NCI-H128 (cell line): ENCODE results near the gene MC5R.

Source experiments
- DNase-seq: peaks from one replicate; lab custom pipeline; 2025; ENCODE audit not compliant: unreplicated experiment; lab: John Stamatoyannopoulos, UW

MC5R gene

DNA sequence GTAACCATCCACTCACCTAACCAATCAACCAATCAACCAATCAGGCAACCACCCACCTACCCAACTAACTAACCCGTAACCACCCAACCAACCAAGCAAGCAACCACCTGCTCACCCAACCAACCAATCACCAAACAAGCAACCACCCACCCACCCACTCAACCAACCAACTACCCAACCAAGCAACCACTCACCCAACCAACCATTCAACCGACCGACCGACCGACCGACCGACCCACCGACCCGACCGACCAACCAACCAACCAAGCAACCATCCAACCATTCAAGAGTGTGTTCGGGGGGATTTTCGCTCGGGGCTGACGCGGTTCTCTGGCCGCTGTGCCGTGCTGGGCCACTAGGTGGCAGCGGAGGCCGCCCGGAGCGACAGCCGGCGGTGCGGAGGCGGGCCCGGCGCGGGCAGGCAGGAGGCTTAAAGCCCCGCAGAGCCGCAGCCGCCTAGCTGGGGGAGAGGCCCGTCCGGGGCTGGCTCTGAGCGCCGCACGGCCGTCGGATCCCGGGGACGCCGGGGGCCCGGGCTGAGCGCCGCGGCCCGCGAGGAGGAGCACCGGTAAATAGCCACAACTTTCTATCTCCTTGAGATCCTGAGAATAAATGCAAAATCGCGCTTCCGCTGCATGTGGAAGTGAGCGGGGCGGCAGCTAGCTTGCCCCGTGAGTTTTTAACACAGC, at the start of gene MC5R:
Gene MC5R (plus strand): TSS at position 443 of the 689 bp plus-strand sequence. CDS start 1,617 bp downstream, outside the sequence.
- DNase-seq, result no peak

- no peak for DNase-seq
Observed at GRCh38 chr18:13775058-13775457, 48.9 kb upstream of the MC5R start.

DNA sequence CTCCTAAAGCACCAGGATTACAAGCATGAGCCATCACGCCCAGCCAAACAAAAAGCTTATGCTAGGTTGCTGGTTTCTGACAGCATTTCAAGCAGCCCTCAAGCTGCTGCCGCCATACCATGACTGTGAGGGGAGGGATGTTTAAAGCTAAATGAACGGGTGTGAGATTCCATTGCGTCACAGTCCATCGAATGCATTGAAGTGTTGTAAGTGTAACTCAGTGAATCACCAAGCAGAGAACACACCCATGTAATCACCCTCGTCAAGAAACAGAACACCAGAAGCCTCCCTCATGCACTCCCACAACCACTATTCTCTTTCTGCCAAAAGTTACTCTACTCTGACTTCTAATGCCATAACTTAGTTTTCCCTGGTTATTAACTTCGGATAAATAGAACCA, 32.8 kb upstream of the MC5R start:
- DNase-seq, result no peak

DNA sequence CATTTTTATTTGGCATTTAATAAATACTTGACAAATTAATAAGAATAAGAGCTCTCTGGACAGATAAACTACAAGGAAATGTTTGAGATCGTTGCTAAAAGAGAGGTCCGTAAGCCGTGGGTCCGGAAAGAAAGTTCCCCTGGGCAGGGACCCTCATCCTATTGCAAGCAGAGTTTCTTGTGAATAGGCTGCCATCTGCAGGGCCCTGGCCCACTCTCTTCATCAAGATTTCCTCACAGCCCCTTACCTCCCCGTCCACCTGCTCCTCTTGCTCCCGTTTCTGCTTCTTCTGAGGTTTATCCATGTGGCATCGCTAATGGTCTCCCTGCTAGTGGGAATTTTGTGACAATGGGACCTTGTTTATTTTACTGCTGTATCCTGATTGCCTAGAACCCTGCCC, 30.1 kb upstream of the MC5R start:
- DNase-seq, result no peak

DNA sequence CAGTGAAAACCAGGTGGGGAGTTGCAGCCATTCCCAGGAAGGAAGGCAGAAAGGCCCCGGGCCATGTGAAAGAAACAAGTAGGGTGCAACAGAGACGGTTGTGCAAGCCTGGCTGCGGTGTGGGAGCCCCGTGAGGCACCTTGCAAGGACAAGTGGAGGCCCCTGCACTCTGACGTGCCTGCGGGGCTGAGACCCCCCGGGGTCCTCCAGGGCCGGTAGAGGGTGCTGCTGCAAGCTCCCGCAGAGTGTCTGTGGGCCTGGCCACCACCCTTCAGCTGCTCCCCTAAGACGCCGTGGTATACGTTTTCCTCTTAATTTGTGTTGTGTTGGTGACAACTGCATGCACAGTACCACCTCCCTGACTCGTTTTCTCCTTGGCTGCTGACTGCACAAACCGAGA, 27.4 kb upstream of the MC5R start:
- DNase-seq, result no peak

DNA sequence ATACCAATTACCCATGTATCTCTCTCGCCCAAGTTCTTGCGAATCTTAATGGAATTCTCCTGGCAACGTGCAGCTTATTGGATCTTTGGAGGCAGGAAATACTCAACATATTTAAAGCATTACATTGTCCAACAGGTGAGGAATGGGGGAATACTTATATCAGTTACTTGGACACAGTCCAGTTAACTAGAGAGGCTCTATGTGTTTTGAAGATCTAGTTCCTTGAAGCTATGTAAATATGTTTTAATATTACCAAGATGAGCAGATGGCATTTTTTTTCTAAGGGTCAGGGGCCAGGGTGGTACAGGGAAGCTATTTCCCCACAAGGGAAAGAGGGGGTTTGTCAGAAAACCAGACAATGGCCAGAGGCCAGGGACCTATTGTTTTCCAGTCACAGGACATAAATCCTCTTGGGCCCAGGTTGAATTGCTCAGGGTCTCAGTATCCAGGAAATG, 26.8 kb upstream of the MC5R start:
- no peak for DNase-seq

DNA sequence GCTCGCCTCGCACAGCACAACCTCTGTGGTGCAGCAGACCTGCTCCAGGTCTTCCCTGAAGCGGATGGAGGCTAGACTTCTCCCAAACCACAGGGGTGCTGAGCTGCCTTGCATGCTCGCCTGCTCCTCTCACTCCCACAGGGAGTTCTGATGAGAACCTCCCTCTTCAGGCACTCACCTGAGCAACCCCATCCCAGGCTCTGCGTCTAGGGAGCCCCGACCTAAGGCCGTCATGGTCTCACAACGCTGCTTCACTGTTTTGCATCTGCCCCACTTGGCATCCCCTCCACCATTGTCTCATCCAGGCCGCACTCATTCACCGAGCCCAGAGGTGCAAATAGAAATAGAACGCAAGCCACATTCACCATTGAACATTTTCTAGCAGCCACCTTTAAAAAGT, 24.6 kb upstream of the MC5R start:
- DNase-seq, result no peak

DNA sequence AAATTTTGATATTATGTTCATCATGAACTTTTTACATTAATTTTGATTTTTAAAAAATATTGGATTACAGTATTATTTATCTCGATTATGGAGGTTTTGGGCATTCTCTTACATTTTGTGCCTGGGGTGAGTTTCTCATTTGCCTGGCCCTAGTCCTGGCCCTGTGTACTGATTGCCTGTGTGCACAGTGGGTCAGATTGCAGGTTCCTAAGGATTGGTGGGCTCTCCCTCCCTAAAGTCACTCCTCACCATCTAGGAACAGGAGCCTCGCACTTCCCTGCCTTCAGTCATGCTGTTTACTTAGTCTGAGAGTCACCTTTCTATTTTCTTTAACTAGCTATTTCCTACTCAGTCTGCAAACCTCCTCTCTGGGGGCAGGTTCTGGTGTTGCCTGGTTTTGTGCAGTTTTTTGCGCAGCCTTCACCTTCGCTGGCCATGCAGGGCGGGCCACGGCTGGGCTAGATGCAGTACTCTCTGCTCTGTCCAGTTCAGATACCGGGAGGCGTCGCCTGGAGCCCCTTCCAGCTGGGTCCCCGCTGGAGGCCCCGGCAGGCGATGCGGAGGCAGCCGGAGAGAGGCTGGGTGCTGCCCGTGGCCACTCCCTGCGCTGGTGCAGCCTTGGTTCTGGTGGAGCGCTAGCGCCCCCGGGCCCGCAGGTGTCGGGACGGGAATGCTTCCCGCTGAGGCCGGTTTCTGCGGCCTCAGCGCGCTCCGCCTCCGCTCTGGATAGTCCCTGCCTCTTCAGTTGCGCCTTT, 23.3 kb upstream of the MC5R start:
- peak; percentile 59 for DNase-seq

DNA sequence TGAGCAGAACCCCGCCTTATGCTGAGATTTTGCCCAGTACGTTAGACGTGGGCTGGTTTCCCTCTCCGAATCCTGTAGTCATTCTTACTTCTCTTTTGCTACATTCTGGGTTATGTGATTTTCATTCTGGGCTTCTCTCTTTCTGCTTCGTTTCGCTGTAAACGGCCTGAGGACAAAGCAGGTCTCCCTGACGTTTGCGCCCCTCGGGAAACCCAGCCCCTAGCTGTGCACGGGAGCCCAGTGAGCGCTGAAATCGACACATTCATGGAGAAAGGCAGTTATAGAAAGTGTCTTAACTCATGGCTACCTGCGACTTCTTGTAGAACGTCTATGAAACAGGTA, 22.7 kb upstream of the MC5R start:
- no peak for DNase-seq

DNA sequence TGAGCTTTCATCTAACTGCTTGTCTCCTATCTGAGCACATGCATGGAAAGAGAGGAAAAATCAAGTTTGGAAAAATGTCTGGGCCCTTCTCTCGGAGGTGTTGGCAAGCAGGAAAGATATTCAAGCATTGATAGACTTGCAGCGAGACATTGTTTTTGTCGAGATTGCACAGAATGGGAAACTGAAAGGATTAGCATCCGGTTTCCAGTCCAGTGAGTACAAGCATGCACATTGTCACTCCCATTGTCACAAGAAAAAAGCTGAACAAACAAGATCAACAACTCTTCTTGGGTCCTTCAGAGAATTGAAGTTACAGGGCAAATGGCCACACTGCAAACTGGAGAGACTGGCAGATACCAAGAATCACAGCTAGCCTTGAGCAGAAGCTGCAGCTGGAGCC, 19.6 kb upstream of the MC5R start:
- DNase-seq, result no peak

DNA sequence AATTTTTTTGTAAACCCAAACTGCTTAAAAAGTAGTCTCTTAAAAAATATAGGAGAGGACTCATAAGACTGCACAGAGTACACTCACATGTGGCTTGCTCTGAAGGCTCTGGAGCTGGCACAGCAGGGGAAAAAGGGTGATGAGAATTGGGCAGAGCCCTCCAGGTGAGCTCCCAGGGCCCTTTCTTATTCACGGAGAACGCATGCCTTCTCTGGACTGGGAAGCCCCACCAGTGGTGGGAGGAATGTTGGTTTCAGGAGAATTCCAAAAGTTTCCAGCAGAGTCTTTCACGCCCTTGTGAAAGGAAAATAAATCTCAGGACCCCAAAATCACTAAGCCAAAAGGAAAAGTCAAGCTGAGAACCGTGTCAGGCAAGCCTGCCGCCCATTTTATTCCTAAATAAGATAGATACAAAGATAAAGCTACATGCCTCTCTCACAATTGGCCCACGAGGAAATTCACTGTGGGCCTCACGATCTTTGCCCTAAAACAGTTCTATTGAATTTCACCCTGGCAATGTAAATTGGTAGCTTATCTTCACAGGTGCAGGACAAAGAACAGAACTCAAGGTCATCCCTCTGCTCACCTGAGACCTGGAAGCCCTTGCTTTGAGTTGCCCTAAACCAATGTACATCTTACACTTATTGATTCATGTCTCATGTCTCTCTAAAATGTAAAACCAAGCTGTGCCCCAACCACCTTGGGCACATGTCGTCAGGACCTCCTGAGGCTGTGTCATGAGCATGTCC, 15.5 kb upstream of the MC5R start:
- no peak for DNase-seq

GRCh38 chr18:13809043-13809430, 14.9 kb upstream of the MC5R start:
- no peak for DNase-seq

GRCh38 chr18:13809531-13810255, 14.3 kb upstream of the MC5R start:
- DNase-seq, result no peak

GRCh38 chr18:13810950-13811485, 12.9 kb upstream of the MC5R start:
- no peak for DNase-seq

DNA sequence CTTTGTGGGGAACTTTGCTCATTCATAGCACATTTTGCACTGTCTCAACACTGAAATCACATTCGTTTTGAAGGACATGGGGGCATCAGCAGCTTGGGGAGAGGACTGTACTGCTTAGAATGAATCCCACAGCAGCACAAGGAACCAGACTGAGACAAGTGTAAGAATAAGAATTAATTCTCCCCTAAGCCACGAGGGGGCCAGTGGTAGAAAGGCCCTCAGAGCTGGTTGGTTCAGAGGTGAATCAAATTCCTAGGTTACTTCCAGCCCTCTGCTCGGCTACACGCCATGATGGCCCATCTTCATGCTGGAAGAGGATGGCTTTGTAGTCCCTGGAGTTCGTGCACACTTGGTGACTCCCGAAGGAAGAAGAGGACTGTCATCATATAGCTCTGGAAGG, 12.0 kb upstream of the MC5R start:
- no peak for DNase-seq

- DNase-seq, result peak; percentile 43
Observed at GRCh38 chr18:13813271-13813849, 10.6 kb upstream of the MC5R start.

- no peak for DNase-seq
Observed at GRCh38 chr18:13826209-13826608, 2.3 kb downstream of the MC5R start.

DNA sequence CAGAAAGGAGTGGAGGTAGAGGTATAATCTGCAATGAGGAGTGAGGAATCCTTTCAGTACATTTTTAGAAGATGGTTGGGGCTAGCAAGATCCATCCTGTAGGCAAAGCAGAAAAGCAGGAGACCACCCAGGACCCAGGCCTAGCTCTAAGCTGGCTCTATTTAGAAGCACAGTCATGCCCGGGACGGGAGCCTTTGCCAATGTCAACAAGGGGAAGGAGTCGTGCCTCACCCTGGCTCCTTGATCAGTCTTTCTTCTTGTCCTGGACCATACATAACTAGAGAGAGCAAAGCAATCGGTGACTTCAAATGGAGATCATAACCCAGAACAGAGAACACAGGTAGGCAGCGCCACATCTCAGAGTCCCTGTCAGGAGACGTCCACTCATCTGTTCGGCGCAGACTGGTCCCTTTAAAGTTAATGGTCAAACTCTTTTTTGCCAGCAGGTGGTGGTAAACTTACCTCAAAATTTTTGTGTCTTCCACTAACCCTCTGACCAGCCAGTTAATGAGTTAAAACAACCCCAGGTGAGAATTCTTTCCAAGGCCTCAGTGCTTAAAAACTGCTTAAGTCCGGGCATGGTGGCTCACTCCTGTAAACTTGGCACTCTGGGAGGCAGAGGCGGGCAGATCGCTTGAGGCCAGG, 8.0 kb downstream of the MC5R start:
- DNase-seq, result no peak

DNA sequence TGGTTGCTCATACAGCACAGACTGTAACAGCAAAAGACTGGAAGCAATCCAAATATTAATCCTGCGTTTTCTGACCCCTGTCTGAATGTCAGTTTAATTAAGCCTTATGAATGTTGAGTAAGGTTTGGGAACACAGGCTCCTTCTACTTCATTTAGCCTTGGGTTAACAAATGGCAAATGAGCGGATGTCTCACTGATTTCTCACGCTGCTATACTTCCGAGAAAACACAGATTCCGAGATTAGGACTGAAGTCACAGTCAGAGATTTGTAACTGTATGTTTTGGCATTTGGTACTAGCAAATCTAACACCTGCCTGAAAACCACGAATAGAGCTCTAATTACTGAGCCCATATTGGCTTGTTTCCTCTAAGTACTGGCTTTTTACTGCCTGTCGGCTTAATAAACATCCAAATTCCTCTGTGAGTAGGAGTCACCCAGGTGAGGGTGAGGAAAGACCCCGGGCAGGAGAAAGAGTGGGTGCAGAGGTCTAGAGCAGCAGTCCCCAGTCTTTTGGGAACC, 10.6 kb downstream of the MC5R start:
- no peak for DNase-seq

GRCh38 chr18:13835202-13835601, 11.3 kb downstream of the MC5R start:
- DNase-seq, result no peak
